Measurements from ENCODE around the gene LILRA1.

DNA sequence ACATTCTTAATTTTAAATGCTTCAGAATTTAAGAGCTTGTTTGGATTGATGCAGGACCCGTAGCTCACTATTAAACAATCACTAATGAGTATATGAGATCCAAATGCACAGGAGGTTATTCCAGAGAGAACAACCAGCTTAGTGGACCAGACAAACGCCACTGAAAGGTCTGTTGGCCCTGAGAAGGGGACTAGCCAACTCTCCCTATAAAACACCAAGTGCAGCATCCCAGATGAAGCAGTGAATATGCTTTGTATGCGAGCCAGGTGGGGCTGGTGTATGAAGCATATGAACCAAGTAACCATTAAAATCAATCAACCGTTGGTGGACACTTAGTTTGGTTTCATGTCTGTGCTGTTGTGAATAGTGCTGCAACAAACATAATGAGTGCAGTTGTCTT lies 27.0 kb downstream of the LILRA1 start:
- TF ChIP-seq POLR2A (IDR thresholded peaks at IDR 0.05; ENCODE audit: low read depth, low read length) (no peak), TCF12 (IDR thresholded peaks at IDR 0.05; ENCODE audit: low read depth, low read length) (no peak), EZH2 (IDR thresholded peaks at IDR 0.05; ENCODE audit: borderline replicate concordance, control insufficient read depth, low read depth, low read length) (no peak), MTA2 (IDR thresholded peaks at IDR 0.05; ENCODE audit: low read depth) (no peak), WRNIP1 (IDR thresholded peaks at IDR 0.05; ENCODE audit: borderline replicate concordance, low read depth, low read length) (0 out of 2 replicates have a peak, but pooled peaks have one; percentile 80), SMC3 (IDR thresholded peaks at IDR 0.05; ENCODE audit: borderline replicate concordance, low read length) (no peak), POLR2AphosphoS5 (IDR thresholded peaks at IDR 0.05; ENCODE audit: low read length) (peak; percentile 63; the same call in 1 of the 2 replicates), EP300 (IDR thresholded peaks at IDR 0.05; ENCODE audit: borderline replicate concordance in 1 of 2, control insufficient read depth in 1 of 2, low read depth in 2 of 2, low read length in 2 of 2) (no peak), ZNF24 (IDR thresholded peaks at IDR 0.05) (no peak)
- TF ChIP-seq, protein P1, sequence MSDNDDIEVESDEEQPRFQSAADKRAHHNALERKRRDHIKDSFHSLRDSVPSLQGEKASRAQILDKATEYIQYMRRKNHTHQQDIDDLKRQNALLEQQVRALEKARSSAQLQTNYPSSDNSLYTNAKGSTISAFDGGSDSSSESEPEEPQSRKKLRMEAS (IDR thresholded peaks at IDR 0.05; ENCODE audit: low read depth, low read length) = no peak
- TF ChIP-seq, protein P2, sequence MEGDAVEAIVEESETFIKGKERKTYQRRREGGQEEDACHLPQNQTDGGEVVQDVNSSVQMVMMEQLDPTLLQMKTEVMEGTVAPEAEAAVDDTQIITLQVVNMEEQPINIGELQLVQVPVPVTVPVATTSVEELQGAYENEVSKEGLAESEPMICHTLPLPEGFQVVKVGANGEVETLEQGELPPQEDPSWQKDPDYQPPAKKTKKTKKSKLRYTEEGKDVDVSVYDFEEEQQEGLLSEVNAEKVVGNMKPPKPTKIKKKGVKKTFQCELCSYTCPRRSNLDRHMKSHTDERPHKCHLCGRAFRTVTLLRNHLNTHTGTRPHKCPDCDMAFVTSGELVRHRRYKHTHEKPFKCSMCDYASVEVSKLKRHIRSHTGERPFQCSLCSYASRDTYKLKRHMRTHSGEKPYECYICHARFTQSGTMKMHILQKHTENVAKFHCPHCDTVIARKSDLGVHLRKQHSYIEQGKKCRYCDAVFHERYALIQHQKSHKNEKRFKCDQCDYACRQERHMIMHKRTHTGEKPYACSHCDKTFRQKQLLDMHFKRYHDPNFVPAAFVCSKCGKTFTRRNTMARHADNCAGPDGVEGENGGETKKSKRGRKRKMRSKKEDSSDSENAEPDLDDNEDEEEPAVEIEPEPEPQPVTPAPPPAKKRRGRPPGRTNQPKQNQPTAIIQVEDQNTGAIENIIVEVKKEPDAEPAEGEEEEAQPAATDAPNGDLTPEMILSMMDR (IDR thresholded peaks at IDR 0.05 in 2 of 3, conservative IDR thresholded peaks at IDR 0.05 in 1 of 3; ENCODE audit: control insufficient read depth in 2 of 3, extremely low read depth in 1 of 3, insufficient read depth in 1 of 3, low read depth in 3 of 3, low read length in 3 of 3) = no peak
- TF ChIP-seq, protein P3, sequence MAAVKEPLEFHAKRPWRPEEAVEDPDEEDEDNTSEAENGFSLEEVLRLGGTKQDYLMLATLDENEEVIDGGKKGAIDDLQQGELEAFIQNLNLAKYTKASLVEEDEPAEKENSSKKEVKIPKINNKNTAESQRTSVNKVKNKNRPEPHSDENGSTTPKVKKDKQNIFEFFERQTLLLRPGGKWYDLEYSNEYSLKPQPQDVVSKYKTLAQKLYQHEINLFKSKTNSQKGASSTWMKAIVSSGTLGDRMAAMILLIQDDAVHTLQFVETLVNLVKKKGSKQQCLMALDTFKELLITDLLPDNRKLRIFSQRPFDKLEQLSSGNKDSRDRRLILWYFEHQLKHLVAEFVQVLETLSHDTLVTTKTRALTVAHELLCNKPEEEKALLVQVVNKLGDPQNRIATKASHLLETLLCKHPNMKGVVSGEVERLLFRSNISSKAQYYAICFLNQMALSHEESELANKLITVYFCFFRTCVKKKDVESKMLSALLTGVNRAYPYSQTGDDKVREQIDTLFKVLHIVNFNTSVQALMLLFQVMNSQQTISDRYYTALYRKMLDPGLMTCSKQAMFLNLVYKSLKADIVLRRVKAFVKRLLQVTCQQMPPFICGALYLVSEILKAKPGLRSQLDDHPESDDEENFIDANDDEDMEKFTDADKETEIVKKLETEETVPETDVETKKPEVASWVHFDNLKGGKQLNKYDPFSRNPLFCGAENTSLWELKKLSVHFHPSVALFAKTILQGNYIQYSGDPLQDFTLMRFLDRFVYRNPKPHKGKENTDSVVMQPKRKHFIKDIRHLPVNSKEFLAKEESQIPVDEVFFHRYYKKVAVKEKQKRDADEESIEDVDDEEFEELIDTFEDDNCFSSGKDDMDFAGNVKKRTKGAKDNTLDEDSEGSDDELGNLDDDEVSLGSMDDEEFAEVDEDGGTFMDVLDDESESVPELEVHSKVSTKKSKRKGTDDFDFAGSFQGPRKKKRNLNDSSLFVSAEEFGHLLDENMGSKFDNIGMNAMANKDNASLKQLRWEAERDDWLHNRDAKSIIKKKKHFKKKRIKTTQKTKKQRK (IDR thresholded peaks at IDR 0.05; ENCODE audit: low read depth, low read length) = no peak
- TF ChIP-seq, protein P4, sequence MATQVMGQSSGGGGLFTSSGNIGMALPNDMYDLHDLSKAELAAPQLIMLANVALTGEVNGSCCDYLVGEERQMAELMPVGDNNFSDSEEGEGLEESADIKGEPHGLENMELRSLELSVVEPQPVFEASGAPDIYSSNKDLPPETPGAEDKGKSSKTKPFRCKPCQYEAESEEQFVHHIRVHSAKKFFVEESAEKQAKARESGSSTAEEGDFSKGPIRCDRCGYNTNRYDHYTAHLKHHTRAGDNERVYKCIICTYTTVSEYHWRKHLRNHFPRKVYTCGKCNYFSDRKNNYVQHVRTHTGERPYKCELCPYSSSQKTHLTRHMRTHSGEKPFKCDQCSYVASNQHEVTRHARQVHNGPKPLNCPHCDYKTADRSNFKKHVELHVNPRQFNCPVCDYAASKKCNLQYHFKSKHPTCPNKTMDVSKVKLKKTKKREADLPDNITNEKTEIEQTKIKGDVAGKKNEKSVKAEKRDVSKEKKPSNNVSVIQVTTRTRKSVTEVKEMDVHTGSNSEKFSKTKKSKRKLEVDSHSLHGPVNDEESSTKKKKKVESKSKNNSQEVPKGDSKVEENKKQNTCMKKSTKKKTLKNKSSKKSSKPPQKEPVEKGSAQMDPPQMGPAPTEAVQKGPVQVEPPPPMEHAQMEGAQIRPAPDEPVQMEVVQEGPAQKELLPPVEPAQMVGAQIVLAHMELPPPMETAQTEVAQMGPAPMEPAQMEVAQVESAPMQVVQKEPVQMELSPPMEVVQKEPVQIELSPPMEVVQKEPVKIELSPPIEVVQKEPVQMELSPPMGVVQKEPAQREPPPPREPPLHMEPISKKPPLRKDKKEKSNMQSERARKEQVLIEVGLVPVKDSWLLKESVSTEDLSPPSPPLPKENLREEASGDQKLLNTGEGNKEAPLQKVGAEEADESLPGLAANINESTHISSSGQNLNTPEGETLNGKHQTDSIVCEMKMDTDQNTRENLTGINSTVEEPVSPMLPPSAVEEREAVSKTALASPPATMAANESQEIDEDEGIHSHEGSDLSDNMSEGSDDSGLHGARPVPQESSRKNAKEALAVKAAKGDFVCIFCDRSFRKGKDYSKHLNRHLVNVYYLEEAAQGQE (IDR thresholded peaks at IDR 0.05; ENCODE audit: low read depth, low read length) = no peak

All from GM12878 (cell line).